Activated B cell treated with CpG ODN at 0.5 μM for 24 hours (primary cell): Measurements from ENCODE around the gene SQOR. TPM values are rescaled to one million over a fixed set of nuclear protein-coding genes. Genes with fewer than 3 reads are reported as not detected.

Experiments
- ATAC-seq: fragments of 200-7000 bp; cut with Tn5 transposase; one replicate; pipeline ENCODE4 v1.10.0; 2021; ENCODE audit warnings: low read depth, mild to moderate bottlenecking, moderate library complexity
- CTCF ChIA-PET: fragments of 350-600 bp; sonication (Branson Sonifier 250); formaldehyde crosslinking; loops from one replicate; lab custom pipeline; 2021; ENCODE audit warnings: antibody characterized with exemption; lab: Charles Lee
- POLR2A ChIA-PET: fragments of 350-600 bp; sonication (Branson Sonifier 250); formaldehyde crosslinking; loops from one replicate; lab custom pipeline; 2021; ENCODE audit warnings: antibody characterized with exemption; lab: Charles Lee
- DNase-seq: peaks from one replicate; pipeline ENCODE4 v3.0.0; 2022
- H3K27ac Mint-ChIP-seq: one replicate; pipeline ENCODE4 v1.8.0; 2020; ENCODE audit warnings: mixed read lengths
- H3K27me3 Mint-ChIP-seq: one replicate; pipeline ENCODE4 v1.8.0; 2021; ENCODE audit warnings: mixed read lengths
- H3K36me3 Mint-ChIP-seq: one replicate; pipeline ENCODE4 v1.8.0; 2021; ENCODE audit warnings: low read depth, mixed read lengths
- H3K4me1 Mint-ChIP-seq: one replicate; pipeline ENCODE4 v1.8.0; 2021; ENCODE audit warnings: mixed read lengths
- H3K4me3 Mint-ChIP-seq: one replicate; pipeline ENCODE4 v1.8.0; 2020; ENCODE audit warnings: mild to moderate bottlenecking, mixed read lengths
- H3K9me3 Mint-ChIP-seq: one replicate; pipeline ENCODE4 v1.8.0; 2020; ENCODE audit warnings: mixed read lengths
- CTCF ChIP-seq: fragments of 200-600 bp; IDR thresholded peaks from one replicate; pipeline ENCODE4 v1.8.0; 2022; ENCODE audit warnings: antibody characterized with exemption, mild to moderate bottlenecking
- intact Hi-C: fragments of 100-400 bp; cut with micrococcal nuclease; formaldehyde crosslinking; loops from one replicate; pipeline ENCODE4 v1.15.1; 2024
- total RNA-seq: library from RNA; stranded (reverse); gene quantifications from 2 replicates; pipeline ENCODE4 v1.2.3, GENCODE V29; 2022

SQOR gene
- total RNA-seq, 1 donor from 2014 or later = 39.2 TPM

GRCh38 chr15:45657254-45657653 lies 22.4 kb downstream of the SQOR start:
- Mint-ChIP-seq H3K36me3 (peaks cover 29% of the 10 kb centered on the region), H3K4me1 (peaks cover 23% of the 10 kb centered on the region), H3K9me3 (no peaks in the 10 kb centered on the region), H3K4me3 (no peak overlapping the region), H3K27me3 (no peaks in the 10 kb centered on the region), H3K27ac (no peak overlapping the region)
- TF ChIP-seq CTCF = no peak
- ATAC-seq = no peak
- POLR2A ChIA-PET = no interaction called here
- intact Hi-C loops = no loop called here
- DNase-seq = no peak
- CTCF ChIA-PET = no interaction called here

GRCh38 chr15:45657764-45658545 lies 23.1 kb downstream of the SQOR start:
- H3K27ac Mint-ChIP-seq = no peak overlapping the region
- POLR2A ChIA-PET = no interaction called here
- CTCF ChIA-PET = no interaction called here

GRCh38 chr15:45660231-45660979 lies 25.6 kb downstream of the SQOR start:
- intact Hi-C loops = no loop called here
- H3K36me3 Mint-ChIP-seq = peaks cover 60% of the 10 kb centered on the region

More at GRCh38 chr15:45657764-45658545, 23.1 kb downstream of the SQOR start:
- ATAC-seq (no peak), DNase-seq (no peak)
- TF ChIP-seq CTCF = no peak
- H3K4me3 Mint-ChIP-seq = no peak overlapping the region
- H3K4me1 Mint-ChIP-seq = peaks cover 21% of the 10 kb centered on the region
- intact Hi-C loops = no loop called here
- peaks cover 36% of the 10 kb centered on the region for H3K36me3 Mint-ChIP-seq
- no peaks in the 10 kb centered on the region for H3K27me3 Mint-ChIP-seq
- H3K9me3 Mint-ChIP-seq = no peaks in the 10 kb centered on the region

GRCh38 chr15:45662375-45662774 lies 27.5 kb downstream of the SQOR start:
- DNase-seq (no peak), ATAC-seq (no peak)
- Mint-ChIP-seq H3K4me1 (peaks cover 4% of the 10 kb centered on the region), H3K4me3 (no peak overlapping the region), H3K36me3 (peaks cover 72% of the 10 kb centered on the region), H3K9me3 (no peaks in the 10 kb centered on the region), H3K27ac (no peak overlapping the region), H3K27me3 (no peaks in the 10 kb centered on the region)
- intact Hi-C loops = no loop called here
- CTCF ChIA-PET = no interaction called here
- POLR2A ChIA-PET = no interaction called here
- TF ChIP-seq CTCF = no peak

More at GRCh38 chr15:45660231-45660979, 25.6 kb downstream of the SQOR start:
- ATAC-seq (no peak), DNase-seq (no peak)
- no peaks in the 10 kb centered on the region for H3K27me3 Mint-ChIP-seq
- POLR2A ChIA-PET = interaction anchor here (0.6 kb wide), 1 partner anchor 21 kb away, joined by 3 read pairs; no protein-coding TSS in a partner anchor
- H3K9me3 Mint-ChIP-seq = no peaks in the 10 kb centered on the region
- no peak overlapping the region for H3K27ac Mint-ChIP-seq
- H3K4me1 Mint-ChIP-seq = peaks cover 7% of the 10 kb centered on the region
- no peak overlapping the region for H3K4me3 Mint-ChIP-seq
- TF ChIP-seq CTCF = no peak
- CTCF ChIA-PET = no interaction called here

GRCh38 chr15:45664451-45664850 lies 29.6 kb downstream of the SQOR start:
- CTCF ChIA-PET = no interaction called here
- POLR2A ChIA-PET = no interaction called here
- no peaks in the 10 kb centered on the region for H3K27me3 Mint-ChIP-seq
- H3K4me3 Mint-ChIP-seq = no peak overlapping the region
- no peak for ATAC-seq
- no peaks in the 10 kb centered on the region for H3K9me3 Mint-ChIP-seq
- H3K4me1 Mint-ChIP-seq = peaks cover 4% of the 10 kb centered on the region
- no peak overlapping the region for H3K27ac Mint-ChIP-seq
- no peak for DNase-seq
- intact Hi-C loops = no loop called here
- H3K36me3 Mint-ChIP-seq = peaks cover 81% of the 10 kb centered on the region
- TF ChIP-seq CTCF = no peak
